ENCODE results near the gene NCR3LG1. TPM values are rescaled to one million over a fixed set of nuclear protein-coding genes. Genes with fewer than 3 reads are reported as not detected.

NCR3LG1 gene
- total and polyA plus RNA-seq, 2 donors (not counting 1 experiment from before 2014, with no cell fraction given): 0.12 to 0.64 TPM

DNA sequence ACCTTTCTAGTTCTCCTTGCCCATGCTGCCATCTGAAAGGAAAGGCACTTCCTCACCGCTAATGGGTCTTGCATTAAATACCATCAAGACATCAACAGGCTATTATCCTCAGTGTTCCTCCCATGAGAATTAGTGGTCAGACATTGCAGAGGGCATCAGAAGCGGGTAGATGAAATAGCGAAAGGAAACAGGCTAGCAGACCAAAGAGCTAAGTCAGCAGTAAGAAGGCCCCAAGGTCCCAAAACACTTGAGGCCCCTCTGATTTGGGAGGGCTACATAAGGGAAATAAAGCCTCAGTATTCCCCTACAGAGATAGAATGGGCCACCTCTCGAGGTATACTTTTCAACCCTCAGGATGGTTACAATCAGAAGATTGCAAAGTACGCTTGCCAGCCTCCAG lies 23.9 kb downstream of the NCR3LG1 start:
- H2AFZ ChIP-seq (ENCODE audit: insufficient read depth, low read depth, low read length, poor library complexity, severe bottlenecking): no peak overlapping the region
- no peaks in the 10 kb centered on the region for H3K4me1 Mint-ChIP-seq
- no peaks in the 10 kb centered on the region for H3K27me3 Mint-ChIP-seq
- no peak overlapping the region for H3K4me3 ChIP-seq (ENCODE audit: control extremely low read depth in 1 of 5, extremely low read depth in 1 of 5, insufficient read depth in 1 of 5, low read depth in 2 of 5, low read length in 4 of 5)
- H3K27ac ChIP-seq (ENCODE audit: low read length in 2 of 2): no peak overlapping the region
- H3K4me3 Mint-ChIP-seq: no peak overlapping the region
- no peaks in the 10 kb centered on the region for H3K79me2 ChIP-seq (ENCODE audit: control insufficient read depth, insufficient read depth, low read length)
- peaks cover 17% of the 10 kb centered on the region for H3K9me3 Mint-ChIP-seq (ENCODE audit: insufficient read depth)
- peaks cover 0 to 33% (median 23%) of the 10 kb centered on the region in 3 donors for H3K9me3 ChIP-seq (ENCODE audit: control extremely low read depth in 1 of 3, control insufficient read depth in 2 of 3, insufficient read depth in 1 of 3, low read length in 2 of 3)
- H3K4me2 ChIP-seq (replicated peaks; ENCODE audit: low read depth, low read length, poor library complexity, severe bottlenecking): no peak overlapping the region
- no peaks in the 10 kb centered on the region for H4K20me1 ChIP-seq (ENCODE audit: control insufficient read depth, insufficient read depth, low read length, poor library complexity, severe bottlenecking)
- no peak for DNase-seq
- 100% methylated on average over 2 of the region's 5 CpGs for WGBS (ENCODE audit: insufficient coverage)
- no peak overlapping the region for H3K27ac Mint-ChIP-seq
- no peaks in the 10 kb centered on the region for H3K4me1 ChIP-seq (ENCODE audit: control insufficient read depth in 2 of 2, insufficient read depth in 2 of 2, low read length in 2 of 2)
- intact Hi-C loops (cut with micrococcal nuclease): no loop called here
- ChIA-PET POLR2A (no interaction called here), CTCF (interaction anchor here (1.2 to 1.4 kb wide), 2 partner anchors 8 to 11 kb away, joined by 3 to 10 read pairs; no protein-coding TSS in a partner anchor)
- H3K9ac ChIP-seq (ENCODE audit: low read length): no peak overlapping the region
- H3K36me3 ChIP-seq (replicated peaks in 1 of 2; ENCODE audit: control extremely low read depth in 1 of 2, control insufficient read depth in 1 of 2, extremely low read depth in 1 of 2, insufficient read depth in 2 of 2, low read length in 1 of 2): no peaks in the 10 kb centered on the region
- ATAC-seq (ENCODE audit: low read depth): no peak
- H3K27me3 ChIP-seq (replicated peaks in 1 of 4; ENCODE audit: control extremely low read depth in 1 of 4, control insufficient read depth in 3 of 4, insufficient read depth in 4 of 4, low read length in 3 of 4): no peaks in the 10 kb centered on the region
- TF ChIP-seq, protein P1, sequence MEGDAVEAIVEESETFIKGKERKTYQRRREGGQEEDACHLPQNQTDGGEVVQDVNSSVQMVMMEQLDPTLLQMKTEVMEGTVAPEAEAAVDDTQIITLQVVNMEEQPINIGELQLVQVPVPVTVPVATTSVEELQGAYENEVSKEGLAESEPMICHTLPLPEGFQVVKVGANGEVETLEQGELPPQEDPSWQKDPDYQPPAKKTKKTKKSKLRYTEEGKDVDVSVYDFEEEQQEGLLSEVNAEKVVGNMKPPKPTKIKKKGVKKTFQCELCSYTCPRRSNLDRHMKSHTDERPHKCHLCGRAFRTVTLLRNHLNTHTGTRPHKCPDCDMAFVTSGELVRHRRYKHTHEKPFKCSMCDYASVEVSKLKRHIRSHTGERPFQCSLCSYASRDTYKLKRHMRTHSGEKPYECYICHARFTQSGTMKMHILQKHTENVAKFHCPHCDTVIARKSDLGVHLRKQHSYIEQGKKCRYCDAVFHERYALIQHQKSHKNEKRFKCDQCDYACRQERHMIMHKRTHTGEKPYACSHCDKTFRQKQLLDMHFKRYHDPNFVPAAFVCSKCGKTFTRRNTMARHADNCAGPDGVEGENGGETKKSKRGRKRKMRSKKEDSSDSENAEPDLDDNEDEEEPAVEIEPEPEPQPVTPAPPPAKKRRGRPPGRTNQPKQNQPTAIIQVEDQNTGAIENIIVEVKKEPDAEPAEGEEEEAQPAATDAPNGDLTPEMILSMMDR (IDR thresholded peaks at IDR 0.05): no peak
- no peak for TF ChIP-seq EZH2 (IDR thresholded peaks at IDR 0.05; ENCODE audit: borderline replicate concordance, insufficient read depth, low read depth, low read length, poor library complexity, severe bottlenecking)

DNA sequence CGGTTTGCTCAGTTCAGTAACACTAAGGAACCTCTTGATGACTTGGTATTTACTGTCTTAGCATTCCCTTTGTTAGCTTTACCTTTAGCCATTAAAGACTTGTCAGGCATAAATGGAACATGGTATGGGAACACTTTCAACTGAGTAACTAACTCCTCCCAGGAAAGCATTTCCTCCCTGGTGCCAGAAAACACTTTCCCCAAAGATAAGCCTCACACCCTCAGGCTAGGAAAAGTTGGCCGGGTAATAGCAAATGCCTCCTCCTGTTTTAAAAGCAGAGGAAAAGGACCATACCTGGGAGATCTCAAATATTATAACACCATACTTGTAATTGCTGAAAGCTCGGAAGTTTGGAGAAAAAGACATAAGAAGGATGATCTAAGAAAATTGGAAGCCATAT lies 24.9 kb downstream of the NCR3LG1 start:
- 100% methylated on average over 1 of the region's 3 CpGs for WGBS (ENCODE audit: insufficient coverage)
- no peak for ATAC-seq (ENCODE audit: low read depth)
- H3K9me3 ChIP-seq (ENCODE audit: control extremely low read depth in 1 of 3, control insufficient read depth in 2 of 3, insufficient read depth in 1 of 3, low read length in 2 of 3): peaks cover 0 to 23% (median 19%) of the 10 kb centered on the region in 3 donors

More for the DNA sequence above, 24.9 kb downstream of the NCR3LG1 start:
- ChIA-PET CTCF (interaction anchor here (0.5 kb wide), 1 partner anchor 13 kb away, joined by 3 read pairs; no protein-coding TSS in a partner anchor), POLR2A (no interaction called here)
- H3K79me2 ChIP-seq (ENCODE audit: control insufficient read depth, insufficient read depth, low read length): no peaks in the 10 kb centered on the region
- Mint-ChIP-seq H3K4me3 (no peak overlapping the region), H3K27me3 (no peaks in the 10 kb centered on the region), H3K9me3 (ENCODE audit: insufficient read depth) (peaks cover 10% of the 10 kb centered on the region), H3K27ac (no peak overlapping the region), H3K4me1 (no peaks in the 10 kb centered on the region)
- H3K36me3 ChIP-seq (replicated peaks in 1 of 2; ENCODE audit: control extremely low read depth in 1 of 2, control insufficient read depth in 1 of 2, extremely low read depth in 1 of 2, insufficient read depth in 2 of 2, low read length in 1 of 2): no peaks in the 10 kb centered on the region
- no peak for DNase-seq
- H3K27me3 ChIP-seq (replicated peaks in 1 of 4; ENCODE audit: control extremely low read depth in 1 of 4, control insufficient read depth in 3 of 4, insufficient read depth in 4 of 4, low read length in 3 of 4): no peaks in the 10 kb centered on the region
- H4K20me1 ChIP-seq (ENCODE audit: control insufficient read depth, insufficient read depth, low read length, poor library complexity, severe bottlenecking): no peaks in the 10 kb centered on the region
- H3K4me3 ChIP-seq (ENCODE audit: control extremely low read depth in 1 of 5, extremely low read depth in 1 of 5, insufficient read depth in 1 of 5, low read depth in 2 of 5, low read length in 4 of 5): no peak overlapping the region
- no peak overlapping the region for H3K27ac ChIP-seq (ENCODE audit: low read length in 2 of 2)
- no peak for TF ChIP-seq EZH2 (IDR thresholded peaks at IDR 0.05; ENCODE audit: borderline replicate concordance, insufficient read depth, low read depth, low read length, poor library complexity, severe bottlenecking)
- TF ChIP-seq, protein P1 (IDR thresholded peaks at IDR 0.05): no peak
- no peak overlapping the region for H3K9ac ChIP-seq (ENCODE audit: low read length)
- no peak overlapping the region for H3K4me2 ChIP-seq (replicated peaks; ENCODE audit: low read depth, low read length, poor library complexity, severe bottlenecking)
- H2AFZ ChIP-seq (ENCODE audit: insufficient read depth, low read depth, low read length, poor library complexity, severe bottlenecking): no peak overlapping the region
- H3K4me1 ChIP-seq (ENCODE audit: control insufficient read depth in 2 of 2, insufficient read depth in 2 of 2, low read length in 2 of 2): no peaks in the 10 kb centered on the region
- intact Hi-C loops (cut with micrococcal nuclease): no loop called here
